Astrocyte of the spinal cord (primary cell): ENCODE measurements around the gene OSBP.
"Not testable (repeated sequence)": the region's sequence is repeated elsewhere in the genome, so short reads cannot be mapped to it uniquely, and the experiment has no call there.

Source experiments
- DNase-seq: peaks from one replicate; pipeline ENCODE4 v3.0.0; 2011; ENCODE audit warnings: low read depth, low spot score
- H3K4me3 ChIP-seq: 2 replicates; pipeline ENCODE4 v1.5.1; 2011; ENCODE audit warnings: low read depth, mild to moderate bottlenecking, low read length, moderate library complexity
- in situ Hi-C: cut with HindIII; loops from 2 replicates; pipeline ENCODE4 v1.10.0; 2017; ENCODE audit warnings: low sequenced_read_pairs
- TF ChIP-seq, protein P1 (sequence below): IDR thresholded peaks from 2 replicates; pipeline ENCODE4 v1.5.1; 2012; ENCODE audit warnings: low read depth, mild to moderate bottlenecking, low read length, inconsistent platforms

Gene OSBP

DNA sequence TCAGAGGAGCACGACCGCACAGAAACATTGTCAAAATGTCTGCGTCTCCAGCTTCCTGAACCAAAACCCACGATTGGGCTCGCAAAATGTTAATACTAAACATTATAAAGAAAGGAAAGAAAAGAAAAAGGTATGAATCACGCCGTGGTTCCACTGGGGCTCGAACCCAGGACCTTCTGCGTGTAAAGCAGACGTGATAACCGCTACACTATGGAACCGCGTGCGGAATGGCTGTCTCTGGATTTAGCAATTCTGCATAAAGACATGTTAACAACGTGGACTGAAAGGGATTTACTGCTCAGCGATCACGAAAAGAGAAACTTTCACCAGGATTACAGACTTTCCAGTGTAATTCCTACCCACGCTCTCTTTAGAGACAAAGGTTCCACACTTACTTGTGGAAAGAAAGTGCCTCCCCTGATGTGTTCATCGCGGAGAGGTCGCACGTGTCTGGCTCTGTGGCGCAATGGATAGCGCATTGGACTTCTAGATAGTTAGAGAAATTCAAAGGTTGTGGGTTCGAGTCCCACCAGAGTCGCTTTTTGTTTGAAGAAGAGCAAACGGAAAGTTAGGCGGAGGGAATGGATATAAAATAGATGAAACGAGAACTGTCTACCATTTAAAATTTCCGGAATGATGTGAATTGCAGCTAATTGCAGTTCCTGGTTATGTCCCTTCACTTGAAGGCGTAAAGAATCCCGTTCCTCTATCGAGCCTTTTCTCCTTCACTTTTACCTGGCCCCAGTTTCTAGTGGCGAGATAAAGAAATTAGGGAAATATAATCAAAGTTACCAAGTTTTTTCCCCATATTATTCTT, 64.5 kb downstream of the OSBP start:
- peak overlapping the region; percentile 65 for H3K4me3 ChIP-seq
- in situ Hi-C loops = no loop called here
- TF ChIP-seq, protein P1, sequence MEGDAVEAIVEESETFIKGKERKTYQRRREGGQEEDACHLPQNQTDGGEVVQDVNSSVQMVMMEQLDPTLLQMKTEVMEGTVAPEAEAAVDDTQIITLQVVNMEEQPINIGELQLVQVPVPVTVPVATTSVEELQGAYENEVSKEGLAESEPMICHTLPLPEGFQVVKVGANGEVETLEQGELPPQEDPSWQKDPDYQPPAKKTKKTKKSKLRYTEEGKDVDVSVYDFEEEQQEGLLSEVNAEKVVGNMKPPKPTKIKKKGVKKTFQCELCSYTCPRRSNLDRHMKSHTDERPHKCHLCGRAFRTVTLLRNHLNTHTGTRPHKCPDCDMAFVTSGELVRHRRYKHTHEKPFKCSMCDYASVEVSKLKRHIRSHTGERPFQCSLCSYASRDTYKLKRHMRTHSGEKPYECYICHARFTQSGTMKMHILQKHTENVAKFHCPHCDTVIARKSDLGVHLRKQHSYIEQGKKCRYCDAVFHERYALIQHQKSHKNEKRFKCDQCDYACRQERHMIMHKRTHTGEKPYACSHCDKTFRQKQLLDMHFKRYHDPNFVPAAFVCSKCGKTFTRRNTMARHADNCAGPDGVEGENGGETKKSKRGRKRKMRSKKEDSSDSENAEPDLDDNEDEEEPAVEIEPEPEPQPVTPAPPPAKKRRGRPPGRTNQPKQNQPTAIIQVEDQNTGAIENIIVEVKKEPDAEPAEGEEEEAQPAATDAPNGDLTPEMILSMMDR = no peak
- peak; percentile 94 for DNase-seq

DNA sequence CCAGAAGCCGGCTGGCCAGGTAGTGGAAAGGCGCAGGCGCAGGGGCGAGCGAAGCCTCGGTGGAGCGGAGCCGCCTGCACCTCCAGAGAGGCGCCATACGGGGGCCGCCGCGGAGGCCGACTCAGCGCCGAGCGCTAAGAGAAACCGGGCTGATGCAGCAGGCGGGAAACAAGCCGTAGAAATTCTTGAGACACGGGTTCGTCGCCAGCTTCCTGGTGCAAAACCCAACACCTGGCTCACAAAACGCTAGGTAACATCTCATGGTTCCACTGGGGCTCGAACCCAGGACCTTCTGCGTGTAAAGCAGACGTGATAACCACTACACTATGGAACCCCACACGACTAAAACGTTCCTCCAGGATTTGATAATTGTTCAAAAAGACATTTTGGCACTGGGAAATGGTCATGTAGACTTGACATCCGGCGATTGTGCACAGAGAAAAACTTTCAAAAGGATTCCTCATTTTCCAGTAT, 65.2 kb downstream of the OSBP start:
- peak; percentile 95 for DNase-seq
- peak overlapping the region; percentile 65 for H3K4me3 ChIP-seq
- in situ Hi-C loops = no loop called here
- TF ChIP-seq, protein P1 = peak; percentile 56

DNA sequence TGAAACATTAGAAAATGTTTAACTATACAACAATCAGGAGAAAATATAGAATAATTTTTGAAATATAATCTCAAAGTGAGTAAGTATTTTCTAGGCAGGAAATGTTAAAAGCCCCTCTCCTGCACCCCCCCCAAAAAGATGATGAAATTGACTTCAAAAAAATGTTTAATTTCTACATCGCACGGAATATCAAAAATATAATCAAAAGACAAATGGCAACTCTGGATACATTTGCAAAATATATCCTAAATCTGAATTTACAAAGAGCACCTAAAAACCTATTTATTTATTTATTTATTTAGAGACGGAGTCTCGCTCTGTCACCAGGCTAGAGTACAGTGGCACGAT, 67.3 kb downstream of the OSBP start:
- H3K4me3 ChIP-seq = no peak overlapping the region
- in situ Hi-C loops = no loop called here
- TF ChIP-seq, protein P1 = no peak
- DNase-seq = no peak

DNA sequence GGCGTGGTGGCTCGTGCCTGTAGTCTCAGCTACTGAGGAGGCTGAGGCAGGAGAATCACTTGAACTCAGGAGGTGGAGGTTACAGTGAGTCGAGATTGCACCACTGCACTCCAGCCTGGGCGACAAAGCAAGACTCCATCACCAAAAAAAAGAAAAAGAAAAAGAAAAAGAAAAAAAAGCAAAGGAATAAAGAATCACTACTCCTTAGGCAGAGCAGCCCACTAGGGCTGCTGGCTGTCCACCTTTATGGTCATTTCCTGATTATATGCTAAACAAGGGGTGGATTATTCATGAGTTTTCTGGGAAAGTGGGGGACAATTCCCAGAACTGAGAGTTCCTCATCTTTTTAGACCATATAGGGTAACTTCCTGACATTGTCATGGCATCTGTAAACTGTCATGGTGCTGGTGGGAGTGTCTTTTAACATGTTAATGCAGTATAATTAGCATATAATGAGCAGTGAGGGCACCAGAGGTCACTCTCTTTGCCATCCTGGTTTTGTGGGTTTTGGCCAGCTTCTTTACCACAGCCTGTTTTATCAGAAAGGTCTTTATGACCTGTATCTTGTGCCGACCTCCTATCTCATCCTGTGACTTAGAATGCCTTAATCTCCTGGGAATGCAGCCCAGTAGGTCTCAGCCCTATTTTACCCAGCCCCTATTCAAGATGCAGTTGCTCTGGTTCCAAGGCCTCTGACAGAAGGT, 67.8 kb downstream of the OSBP start:
- in situ Hi-C loops, H3K4me3 ChIP-seq, DNase-seq: not testable (repeated sequence)

DNA sequence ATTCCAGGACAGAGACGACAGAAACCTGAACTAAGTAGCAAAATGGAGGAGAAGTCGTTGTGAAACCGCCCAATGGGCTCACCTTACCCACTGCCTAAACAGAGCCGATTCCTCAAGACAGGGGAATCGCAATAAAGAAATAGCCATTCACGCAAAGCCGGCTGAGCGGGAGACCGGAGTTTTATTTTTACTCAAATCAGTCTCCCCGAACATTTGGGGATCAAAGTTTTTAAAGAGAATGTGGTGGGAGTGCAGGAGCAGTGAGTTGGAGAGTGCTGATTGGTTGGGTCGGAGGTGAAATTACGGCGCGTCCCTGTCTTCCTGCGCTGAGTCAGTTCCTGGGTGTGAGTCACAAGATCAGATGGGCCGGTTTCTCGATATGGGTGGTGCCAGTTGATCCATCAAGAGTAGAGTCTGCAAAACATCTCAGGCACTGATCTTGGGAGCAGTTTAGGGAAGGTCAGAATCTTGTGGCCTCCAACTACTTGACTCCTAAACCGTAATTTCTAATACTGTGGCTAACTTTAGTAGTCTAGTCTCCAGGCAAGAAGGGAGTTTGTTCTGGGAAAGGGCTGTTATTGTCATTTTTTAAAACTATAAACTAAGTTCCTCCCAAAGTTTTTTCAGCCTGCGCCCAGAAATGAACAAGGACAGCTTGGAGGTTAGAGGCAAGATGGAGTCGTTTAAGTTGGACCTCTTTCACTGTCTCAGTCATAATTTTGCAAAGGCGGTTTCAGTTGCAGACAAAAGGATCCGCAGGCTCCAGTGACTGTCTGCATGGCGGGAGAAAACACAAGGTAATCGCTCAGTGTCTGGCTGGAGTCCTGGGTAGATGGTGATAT, 70.2 kb downstream of the OSBP start:
- DNase-seq = peak; percentile 69
- TF ChIP-seq, protein P1 = no peak
- in situ Hi-C loops = no loop called here
- H3K4me3 ChIP-seq = no peak overlapping the region

DNA sequence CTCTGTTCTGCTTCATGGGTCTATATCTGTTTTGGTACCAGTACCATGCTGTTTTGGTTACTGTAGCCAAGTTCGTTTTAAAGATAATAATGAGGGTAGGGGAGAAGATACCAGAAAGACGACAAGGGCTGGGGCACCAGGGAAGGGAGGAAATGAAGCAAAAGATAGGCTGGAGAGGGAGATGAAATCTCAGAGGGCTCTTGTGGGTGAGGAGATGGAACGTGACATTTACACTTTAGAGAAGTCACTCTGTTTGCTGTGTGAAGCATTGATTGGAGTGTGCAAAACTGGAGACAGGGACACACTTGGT, 70.8 kb downstream of the OSBP start:
- in situ Hi-C loops = no loop called here
- TF ChIP-seq, protein P1 = no peak
- no peak overlapping the region for H3K4me3 ChIP-seq
- no peak for DNase-seq

DNA sequence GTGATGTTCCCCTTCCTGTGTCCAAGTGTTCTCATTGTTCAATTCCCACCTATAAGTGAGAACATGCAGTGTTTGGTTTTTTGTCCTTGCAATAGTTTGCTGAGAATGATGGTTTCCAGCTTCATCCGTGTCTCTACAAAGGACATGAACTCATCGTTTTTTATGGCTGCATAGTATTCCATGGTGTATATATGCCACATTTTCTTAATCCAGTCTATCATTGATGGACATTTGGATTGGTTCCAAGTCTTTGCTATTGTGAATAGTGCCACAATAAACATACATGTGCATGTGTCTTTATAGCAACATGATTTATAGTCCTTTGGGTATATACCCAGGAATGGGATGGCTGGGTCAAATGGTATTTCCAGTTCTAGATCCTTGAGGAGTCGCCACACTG, 71.9 kb downstream of the OSBP start:
- H3K4me3 ChIP-seq, DNase-seq, in situ Hi-C loops: not testable (repeated sequence)
